GM21786 (cell line): ENCODE data around the gene DPH5.
"Not testable (repeated sequence)": the region's sequence is repeated elsewhere in the genome, so short reads cannot be mapped to it uniquely, and the experiment has no call there.

Experiments
- ATAC-seq: cut with Tn5 transposase; IDR thresholded peaks from one replicate; pipeline ENCODE4 v1.9.1; 2021; ENCODE audit not compliant: unreplicated experiment

Gene DPH5

GRCh38 chr1:101025657-101026429 is at the start of gene DPH5:
Gene DPH5 (minus strand): TSS chr1:101025784. CDS start chr1:101025443, 341 bp downstream.
- ATAC-seq: peak; percentile 85

GRCh38 chr1:101073836-101074235 is 48.3 kb upstream of the DPH5 start:
- ATAC-seq: no peak

- no peak for ATAC-seq
These were observed 45.9 kb upstream of the DPH5 start for GRCh38 chr1:101071470-101071891.

GRCh38 chr1:101069158-101069557 is 43.6 kb upstream of the DPH5 start:
- ATAC-seq: no peak

- ATAC-seq: not testable (repeated sequence)
These were observed 41.4 kb upstream of the DPH5 start for GRCh38 chr1:101066937-101067335.

GRCh38 chr1:101066260-101066936 is 40.8 kb upstream of the DPH5 start:
- no peak for ATAC-seq

GRCh38 chr1:101065575-101065974 is 40.0 kb upstream of the DPH5 start:
- ATAC-seq: peak; percentile 47

GRCh38 chr1:101064697-101065096 is 39.1 kb upstream of the DPH5 start:
- no peak for ATAC-seq

- ATAC-seq: peak; percentile 71
These were observed 35.4 kb upstream of the DPH5 start for GRCh38 chr1:101060992-101061391.

GRCh38 chr1:101059945-101060542 is 34.5 kb upstream of the DPH5 start:
- ATAC-seq: no peak

- ATAC-seq: no peak
These were observed 30.0 kb upstream of the DPH5 start for GRCh38 chr1:101055623-101056022.

GRCh38 chr1:101051688-101052638 is 26.4 kb upstream of the DPH5 start:
- ATAC-seq: peak; percentile 95

- ATAC-seq: no peak
These were observed 25.3 kb upstream of the DPH5 start for GRCh38 chr1:101050869-101051268.

- ATAC-seq: no peak
These were observed 19.2 kb upstream of the DPH5 start for GRCh38 chr1:101044749-101045148.

- ATAC-seq: no peak
These were observed 18.7 kb upstream of the DPH5 start for GRCh38 chr1:101044259-101044658.

- no peak for ATAC-seq
These were observed 18.2 kb upstream of the DPH5 start for GRCh38 chr1:101043776-101044175.

GRCh38 chr1:101041300-101041699 is 15.7 kb upstream of the DPH5 start:
- no peak for ATAC-seq

- no peak for ATAC-seq
These were observed 15.1 kb upstream of the DPH5 start for GRCh38 chr1:101040666-101041065.

GRCh38 chr1:101039245-101039644 is 13.7 kb upstream of the DPH5 start:
- no peak for ATAC-seq

GRCh38 chr1:101037316-101037715 is 11.7 kb upstream of the DPH5 start:
- ATAC-seq: no peak

GRCh38 chr1:101033017-101033416 is 7.4 kb upstream of the DPH5 start:
- no peak for ATAC-seq
